Adrenal gland (tissue), 5 donors: ENCODE results near the gene LNPK.

Source experiments
- CTCF ChIP-seq, 6 experiments: fragments of 450-650 bp in 4 of 6; fragments of 200-600 bp in 2 of 6; sonication (generic) in 1 of 6; IDR thresholded peaks; 1 replicate in 5 of 6; 2 replicates in 1 of 6; pipeline versions ENCODE4 v1.5.1 to v1.8.0; 2016 to 2021; ENCODE audit warnings: antibody characterized with exemption in 6 of 6, mild to moderate bottlenecking in 2 of 6, moderate library complexity in 1 of 6
- POLR2A ChIP-seq, 2 donors: fragments of 450-650 bp; IDR thresholded peaks; one replicate each; pipeline ENCODE4 v1.6.1; 2017; ENCODE audit warnings: antibody characterized with exemption in 2 of 2, mild to moderate bottlenecking in 2 of 2, moderate library complexity in 1 of 2
- donor health status: DM: no; HTN: no; CAD: no.

- TF ChIP-seq CTCF (IDR thresholded peaks at IDR 0.05) (no peak), POLR2A (IDR thresholded peaks at IDR 0.05) (no peak)
Observed at GRCh38 chr2:176004934-176005333, 2.9 kb upstream of the LNPK start.
